T-helper 17 cell (primary cell): ENCODE data around the gene SP1. TPM values are rescaled to one million over a fixed set of nuclear protein-coding genes. Genes with fewer than 3 reads are reported as not detected.
A peak's percentile ranks its signal among the peaks of the same experiment; 100 is the strongest.
"Not testable (repeated sequence)": the region's sequence is repeated elsewhere in the genome, so short reads cannot be mapped to it uniquely, and the experiment has no call there.

Experiments
- ATAC-seq: fragments of 150-1000 bp; cut with Tn5 transposase; 2 replicates; pipeline ENCODE4 v1.10.0; 2021; ENCODE audit warnings: mild to moderate bottlenecking, moderate library complexity
- DNase-seq, 3 donors: peaks; one replicate each; pipeline versions ENCODE4 v3.0.0 to v3.0.0-alpha.2; 2020 to 2021
- H3K9me3 ChIP-seq: one replicate; pipeline ENCODE4 v1.7.0; 2013; ENCODE audit warnings: low read length, mild to moderate bottlenecking; ENCODE audit not compliant: control insufficient read depth, poor library complexity, severe bottlenecking
- H3K27ac Mint-ChIP-seq: one replicate; pipeline ENCODE4 v1.8.0; 2022; ENCODE audit warnings: mild to moderate bottlenecking, moderate library complexity, mixed read lengths
- H3K27me3 Mint-ChIP-seq: one replicate; pipeline ENCODE4 v1.8.0; 2022; ENCODE audit warnings: mixed read lengths
- H3K36me3 Mint-ChIP-seq: one replicate; pipeline ENCODE4 v1.8.0; 2022; ENCODE audit warnings: low read depth, mixed read lengths
- H3K4me1 Mint-ChIP-seq: one replicate; pipeline ENCODE4 v1.8.0; 2022; ENCODE audit warnings: mild to moderate bottlenecking, mixed read lengths
- H3K4me3 Mint-ChIP-seq: one replicate; pipeline ENCODE4 v1.8.0; 2022; ENCODE audit warnings: mild to moderate bottlenecking, moderate library complexity, mixed read lengths
- total RNA-seq, 4 donors: library from RNA in 2 of 4; stranded (reverse) in 2 of 4; gene quantifications; one replicate each; pipeline ENCODE4 v1.2.3 and lab custom pipeline; 2022 to 2026

Gene SP1
- total RNA-seq, 2 donors from 2014 or later, result 69.6 to 75.1 TPM

DNA sequence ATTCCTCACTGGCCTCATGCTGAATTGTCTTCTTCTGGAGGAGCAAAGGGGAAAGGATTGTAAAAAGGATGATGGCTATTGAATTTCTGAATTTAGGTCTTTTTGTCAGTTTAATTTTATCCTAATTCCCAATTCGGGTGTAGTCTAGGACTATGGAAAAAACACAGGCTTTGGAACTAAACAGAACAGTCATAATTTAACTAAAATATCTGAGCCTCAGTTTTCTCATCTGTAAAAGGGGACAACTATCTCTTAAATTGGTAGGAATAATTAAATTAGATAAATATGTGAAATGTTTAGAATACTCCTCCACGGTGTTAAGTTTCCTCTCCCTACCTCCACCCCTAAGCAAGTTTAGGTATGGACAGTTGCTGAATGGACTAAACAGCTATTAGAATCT, 3.2 kb upstream of the SP1 start:
- DNase-seq, result no peak
- H3K9me3 ChIP-seq, result no peaks in the 10 kb centered on the region
- no peak overlapping the region for H3K4me3 Mint-ChIP-seq
- H3K27ac Mint-ChIP-seq, result no peak overlapping the region
- ATAC-seq, result no peak
- H3K4me1 Mint-ChIP-seq, result peaks cover 19% of the 10 kb centered on the region
- no peaks in the 10 kb centered on the region for H3K36me3 Mint-ChIP-seq
- no peaks in the 10 kb centered on the region for H3K27me3 Mint-ChIP-seq

- H3K27me3 Mint-ChIP-seq, result no peaks in the 10 kb centered on the region
- no peak overlapping the region for H3K4me3 Mint-ChIP-seq
- H3K27ac Mint-ChIP-seq, result no peak overlapping the region
- no peak for DNase-seq
- no peaks in the 10 kb centered on the region for H3K9me3 ChIP-seq
- no peak for ATAC-seq
- H3K36me3 Mint-ChIP-seq, result peaks cover 2% of the 10 kb centered on the region
- H3K4me1 Mint-ChIP-seq, result peaks cover 26% of the 10 kb centered on the region
These were observed 1.8 kb upstream of the SP1 start for GRCh38 chr12:53378222-53378621.

DNA sequence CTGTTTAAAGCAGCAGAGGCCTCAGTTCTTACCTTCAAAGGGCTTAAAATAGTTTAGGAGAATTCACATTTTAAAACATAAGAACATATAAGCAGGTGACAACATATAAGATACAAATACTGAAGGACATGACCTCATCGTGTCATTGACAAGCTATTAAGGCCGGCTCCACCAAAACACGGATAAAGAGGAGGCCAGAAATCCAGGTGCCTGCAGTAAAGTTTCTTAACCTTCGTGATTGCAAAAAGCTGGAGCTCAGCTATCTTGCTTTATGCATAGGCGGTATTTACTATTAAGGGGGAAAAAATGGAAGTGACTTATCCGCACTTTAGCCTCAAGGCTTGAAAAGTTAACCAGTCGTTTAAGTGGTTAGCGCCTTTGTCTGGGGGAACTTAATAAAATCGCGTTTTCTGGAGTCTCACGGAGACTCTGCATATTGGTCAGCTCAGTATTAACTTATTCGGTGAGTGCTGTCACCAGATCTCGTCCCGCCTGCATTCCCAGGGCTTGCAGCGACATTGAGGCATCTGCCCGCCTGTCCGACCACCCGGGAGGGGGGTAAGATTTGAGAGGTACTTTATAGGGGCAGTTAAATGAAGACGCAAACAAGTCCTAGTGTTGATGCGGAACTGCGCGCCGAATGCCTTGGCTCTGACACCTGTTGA, 1.1 kb upstream of the SP1 start:
- H3K4me1 Mint-ChIP-seq, result peaks cover 30% of the 10 kb centered on the region
- no peaks in the 10 kb centered on the region for H3K27me3 Mint-ChIP-seq
- DNase-seq (no peak), ATAC-seq (no peak)
- H3K36me3 Mint-ChIP-seq, result peaks cover 2% of the 10 kb centered on the region
- no peak overlapping the region for H3K27ac Mint-ChIP-seq
- no peaks in the 10 kb centered on the region for H3K9me3 ChIP-seq
- no peak overlapping the region for H3K4me3 Mint-ChIP-seq

DNA sequence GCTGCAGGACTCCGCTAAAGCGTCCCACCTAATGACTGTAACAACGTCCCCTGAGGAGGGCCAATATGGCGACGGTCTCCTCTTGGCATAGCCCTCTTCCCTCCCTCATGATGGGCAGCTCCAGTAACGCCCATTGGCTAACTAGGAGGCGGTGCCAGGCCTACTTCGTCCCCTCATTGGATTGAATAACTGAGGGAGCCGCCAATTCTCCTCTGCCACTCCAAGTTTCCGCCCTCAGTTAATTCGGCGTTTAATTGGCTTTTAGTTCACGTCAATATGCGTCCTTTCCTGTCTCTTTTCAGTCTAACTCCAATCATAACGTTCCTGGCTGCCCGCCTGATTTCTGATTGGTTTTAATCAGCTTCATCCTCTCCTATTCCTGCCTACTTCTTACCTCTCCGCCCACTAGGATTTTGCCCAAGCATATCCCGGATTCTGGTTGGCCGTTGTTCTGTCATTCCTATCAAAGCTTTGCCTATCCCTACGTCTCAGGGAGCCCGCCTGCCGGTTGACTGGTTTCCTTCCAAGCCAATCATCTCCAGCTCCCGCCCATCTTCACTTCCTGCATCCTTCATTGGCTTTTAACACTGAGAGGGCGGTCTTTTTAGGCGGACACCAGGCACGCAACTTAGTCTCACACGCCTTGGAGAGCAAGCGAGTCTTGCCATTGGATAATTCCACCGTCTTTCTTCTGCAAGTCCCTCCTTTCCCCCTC, 430 bp upstream of the SP1 start:
- Mint-ChIP-seq H3K27ac (no peak overlapping the region), H3K4me3 (no peak overlapping the region), H3K36me3 (peaks cover 2% of the 10 kb centered on the region), H3K4me1 (peaks cover 33% of the 10 kb centered on the region), H3K27me3 (no peaks in the 10 kb centered on the region)
- H3K9me3 ChIP-seq, result no peaks in the 10 kb centered on the region
- DNase-seq, result peak; percentile 71 to 98 (median 73)
- peak; percentile 79 for ATAC-seq

- H3K4me3 Mint-ChIP-seq, result peak overlapping the region; percentile 97
- ATAC-seq, result no peak
- no peaks in the 10 kb centered on the region for H3K27me3 Mint-ChIP-seq
- no peaks in the 10 kb centered on the region for H3K9me3 ChIP-seq
- H3K27ac Mint-ChIP-seq, result no peak overlapping the region
- no peak for DNase-seq
- H3K36me3 Mint-ChIP-seq, result peaks cover 4% of the 10 kb centered on the region
- peaks cover 37% of the 10 kb centered on the region for H3K4me1 Mint-ChIP-seq
These were observed 1.1 kb downstream of the SP1 start for GRCh38 chr12:53380794-53381730.

- H3K9me3 ChIP-seq, result no peaks in the 10 kb centered on the region
- no peaks in the 10 kb centered on the region for H3K27me3 Mint-ChIP-seq
- H3K4me1 Mint-ChIP-seq, result peaks cover 42% of the 10 kb centered on the region
- ATAC-seq (no peak), DNase-seq (peak; percentile 18 to 32 (median 20))
- H3K36me3 Mint-ChIP-seq, result peaks cover 5% of the 10 kb centered on the region
- H3K4me3 Mint-ChIP-seq, result peak overlapping the region; percentile 97
- H3K27ac Mint-ChIP-seq, result no peak overlapping the region
These were observed 2.0 kb downstream of the SP1 start for GRCh38 chr12:53381731-53382630.

DNA sequence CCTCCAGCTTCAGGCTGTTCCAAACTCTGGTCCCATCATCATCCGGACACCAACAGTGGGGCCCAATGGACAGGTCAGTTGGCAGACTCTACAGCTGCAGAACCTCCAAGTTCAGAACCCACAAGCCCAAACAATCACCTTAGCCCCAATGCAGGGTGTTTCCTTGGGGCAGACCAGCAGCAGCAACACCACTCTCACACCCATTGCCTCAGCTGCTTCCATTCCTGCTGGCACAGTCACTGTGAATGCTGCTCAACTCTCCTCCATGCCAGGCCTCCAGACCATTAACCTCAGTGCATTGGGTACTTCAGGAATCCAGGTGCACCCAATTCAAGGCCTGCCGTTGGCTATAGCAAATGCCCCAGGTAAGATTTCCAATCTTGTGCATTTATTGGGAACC, 3.3 kb downstream of the SP1 start:
- no peaks in the 10 kb centered on the region for H3K27me3 Mint-ChIP-seq
- H3K36me3 Mint-ChIP-seq, result peaks cover 5% of the 10 kb centered on the region
- ATAC-seq, result no peak
- H3K9me3 ChIP-seq, result no peaks in the 10 kb centered on the region
- DNase-seq, result no peak
- H3K4me1 Mint-ChIP-seq, result peaks cover 50% of the 10 kb centered on the region
- no peak overlapping the region for H3K27ac Mint-ChIP-seq
- H3K4me3 Mint-ChIP-seq, result peak overlapping the region; percentile 97

DNA sequence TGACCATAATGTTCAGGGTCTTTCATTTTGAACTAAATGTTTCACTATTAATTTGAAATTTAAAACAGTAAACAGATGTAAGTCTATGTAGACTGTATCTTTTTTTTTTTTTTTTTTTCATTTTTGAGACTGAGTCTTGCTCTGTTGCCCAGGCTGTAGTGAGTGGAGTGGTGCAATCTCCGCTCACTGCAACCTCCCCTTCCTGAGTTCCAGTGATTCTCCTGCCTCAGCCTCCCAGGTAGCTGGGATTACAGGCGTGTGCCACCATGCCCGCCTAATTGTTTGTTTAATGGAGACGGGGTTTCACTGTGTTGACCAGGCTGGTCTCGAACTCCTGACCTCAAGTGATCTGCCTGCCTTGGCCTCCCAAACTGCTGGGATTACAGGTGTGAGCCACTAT, 6.4 kb downstream of the SP1 start:
- not testable (repeated sequence) for ATAC-seq, H3K27me3 Mint-ChIP-seq, H3K36me3 Mint-ChIP-seq, H3K9me3 ChIP-seq, DNase-seq
- H3K4me1 Mint-ChIP-seq, result peaks cover 61% of the 10 kb centered on the region
- H3K4me3 Mint-ChIP-seq, result peak overlapping the region; percentile 86
- peak overlapping the region; percentile 80 for H3K27ac Mint-ChIP-seq

DNA sequence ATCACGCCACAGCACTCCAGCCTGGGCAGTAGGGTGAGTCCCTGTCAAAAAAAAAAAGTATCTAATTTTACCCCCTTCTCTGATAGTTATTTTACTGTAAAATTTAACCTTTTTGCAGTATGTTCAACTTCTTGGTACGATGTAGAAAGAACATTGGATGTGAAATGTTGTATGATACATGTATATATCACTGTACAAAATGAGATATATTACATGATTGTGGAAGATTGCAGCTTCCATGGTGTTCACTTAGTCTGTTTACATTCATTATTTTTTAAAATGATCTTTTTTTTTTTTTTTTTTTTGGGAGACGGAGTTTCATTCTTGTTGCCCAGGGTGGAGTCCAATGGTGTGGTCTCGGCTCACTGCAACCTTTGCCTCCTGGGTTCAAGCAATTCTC, 9.0 kb downstream of the SP1 start:
- H3K9me3 ChIP-seq, result no peaks in the 10 kb centered on the region
- peaks cover 7% of the 10 kb centered on the region for H3K36me3 Mint-ChIP-seq
- ATAC-seq, result no peak
- peak overlapping the region; percentile 80 for H3K27ac Mint-ChIP-seq
- peak overlapping the region; percentile 36 for H3K4me3 Mint-ChIP-seq
- DNase-seq, result no peak
- H3K27me3 Mint-ChIP-seq, result no peaks in the 10 kb centered on the region
- H3K4me1 Mint-ChIP-seq, result peaks cover 48% of the 10 kb centered on the region

DNA sequence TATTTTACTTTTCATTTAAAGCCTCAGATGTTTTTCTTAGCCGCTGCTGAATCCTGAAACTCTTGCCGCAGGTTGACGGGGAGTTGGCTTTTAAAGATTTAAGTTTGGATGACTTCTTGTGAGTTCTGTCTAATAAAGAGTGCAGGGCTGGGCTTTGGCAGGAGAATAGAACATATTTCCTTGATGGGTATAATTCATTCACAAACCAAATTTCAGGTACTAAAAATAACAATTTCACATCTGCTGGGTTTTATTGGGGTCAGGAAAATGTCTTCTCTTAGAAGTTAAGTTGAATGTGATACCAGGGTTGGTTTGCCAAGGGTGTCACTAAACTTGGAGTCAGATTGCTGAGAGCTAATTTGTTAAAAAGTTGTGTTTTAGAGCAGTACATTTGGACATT, 9.7 kb downstream of the SP1 start:
- H3K4me1 Mint-ChIP-seq, result peaks cover 44% of the 10 kb centered on the region
- H3K27ac Mint-ChIP-seq, result peak overlapping the region; percentile 83
- no peaks in the 10 kb centered on the region for H3K9me3 ChIP-seq
- ATAC-seq, result no peak
- H3K27me3 Mint-ChIP-seq, result no peaks in the 10 kb centered on the region
- no peak for DNase-seq
- peak overlapping the region; percentile 71 for H3K4me3 Mint-ChIP-seq
- H3K36me3 Mint-ChIP-seq, result peaks cover 7% of the 10 kb centered on the region

DNA sequence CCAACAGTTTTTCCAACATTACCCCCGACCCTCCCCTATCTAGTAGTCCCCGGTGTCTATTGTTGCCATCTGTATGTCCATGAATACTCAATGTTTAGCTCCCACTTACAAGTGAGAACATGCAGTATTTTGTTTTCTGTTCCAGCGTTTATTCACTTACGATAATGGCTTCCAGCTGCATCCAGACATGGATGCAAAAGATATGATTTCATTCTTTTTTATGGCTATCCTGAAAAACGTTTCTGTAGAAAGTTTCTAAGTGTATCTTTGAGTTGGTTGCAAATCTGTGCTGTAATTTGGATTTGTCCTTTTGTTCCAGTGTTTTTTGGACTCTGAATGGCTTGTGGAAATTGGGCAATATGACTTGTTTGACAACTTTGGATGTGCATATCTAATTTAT, 11.7 kb downstream of the SP1 start:
- H3K36me3 Mint-ChIP-seq, result peaks cover 3% of the 10 kb centered on the region
- ATAC-seq (no peak), DNase-seq (no peak)
- H3K4me3 Mint-ChIP-seq, result peak overlapping the region; percentile 64
- no peak overlapping the region for H3K27ac Mint-ChIP-seq
- H3K9me3 ChIP-seq, result no peaks in the 10 kb centered on the region
- H3K27me3 Mint-ChIP-seq, result no peaks in the 10 kb centered on the region
- H3K4me1 Mint-ChIP-seq, result peaks cover 39% of the 10 kb centered on the region

DNA sequence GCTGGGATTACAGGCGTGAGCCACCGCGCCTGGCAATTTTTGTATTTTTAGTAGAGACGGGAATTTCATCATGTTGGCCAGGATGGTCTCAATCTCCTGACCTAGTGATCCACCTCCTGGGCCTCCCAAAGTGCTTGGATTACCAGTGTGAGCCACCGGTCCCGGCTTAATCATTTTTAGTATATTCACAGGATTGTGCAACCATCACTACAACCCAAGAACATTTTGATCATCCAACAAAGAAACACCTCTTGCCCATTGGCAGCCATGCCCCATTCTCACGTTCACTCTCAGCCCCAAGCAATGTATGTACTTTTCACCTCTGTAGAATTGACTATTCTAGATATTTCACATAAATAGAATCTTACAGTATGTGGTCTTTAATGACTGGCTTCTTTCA, 19.9 kb downstream of the SP1 start:
- Mint-ChIP-seq H3K4me1 (peaks cover 12% of the 10 kb centered on the region), H3K27ac (peak overlapping the region; percentile 19), H3K4me3 (no peak overlapping the region), H3K27me3 (no peaks in the 10 kb centered on the region), H3K36me3 (no peaks in the 10 kb centered on the region)
- DNase-seq (no peak), ATAC-seq (no peak)
- H3K9me3 ChIP-seq, result no peaks in the 10 kb centered on the region
